Activated CD4-positive, alpha-beta memory T cell treated with anti-CD3 and anti-CD28 coated beads for 36 hours (primary cell): ENCODE measurements around the gene ALPG. TPM values are rescaled to one million over a fixed set of nuclear protein-coding genes. Genes with fewer than 3 reads are reported as not detected.

Experiments
- total RNA-seq, 2 experiments: library from RNA; stranded (reverse); gene quantifications; one replicate each; pipeline ENCODE4 v1.2.3, GENCODE V29; 2021

ALPG gene
- total RNA-seq, 2 experiments from 2014 or later, result not detected

Other genes with a start within 250 kb of the ALPG start
- gene ALPP, start 28.1 kb upstream of the ALPG start, total RNA-seq, result not detected
- gene ALPI, start 49.3 kb downstream of the ALPG start, total RNA-seq, result not detected
- gene ECEL1, start 81.0 kb downstream of the ALPG start, total RNA-seq, result under 1 TPM in 1 of 2 experiments, not detected in 1; 0.10 TPM
- not detected for gene PRSS56, start 113.5 kb downstream of the ALPG start, total RNA-seq
- gene CHRND, start 119.3 kb downstream of the ALPG start, total RNA-seq, result not detected
- gene CHRNG, start 132.8 kb downstream of the ALPG start, total RNA-seq, result not detected
- 1 to 10 TPM; 5.8 to 7.2 TPM for gene TIGD1, start 143.7 kb downstream of the ALPG start, total RNA-seq
- gene EIF4E2, start 143.8 kb downstream of the ALPG start, total RNA-seq, result 10 to 100 TPM; 51.7 to 55.7 TPM
- 1 to 10 TPM in 1 of 2 experiments, under 1 TPM in 1; 0.61 to 1.2 TPM for gene EFHD1, start 226.8 kb downstream of the ALPG start, total RNA-seq